ENCODE measurements around the gene SGCA. TPM values are rescaled to one million over a fixed set of nuclear protein-coding genes. Genes with fewer than 3 reads are reported as not detected.

The SGCA gene
- total and polyA plus RNA-seq, 2 of the 13 experiments (the other 11 are each of a cell fraction or from before 2014, with no cell fraction given) = not detected

GRCh38 chr17:50200457-50201275, 34.9 kb downstream of the SGCA start (continued):
- TF ChIP-seq ZNF343 (CRISPR knock-in tag; IDR thresholded peaks at IDR 0.05) = no peak; the same call in 1 of the 2 replicates
- TF ChIP-seq ZNF30 (CRISPR knock-in tag; IDR thresholded peaks at IDR 0.05) = no peak
- no peak for TF ChIP-seq FUBP1 (CRISPR knock-in tag; IDR thresholded peaks at IDR 0.05; ENCODE audit: borderline replicate concordance)
- TF ChIP-seq ZBTB44 (CRISPR knock-in tag; IDR thresholded peaks at IDR 0.05) = peak; percentile 12; the same call in 1 of the 2 replicates
- 0 out of 2 replicates have a peak, but pooled peaks have one; percentile 41 for TF ChIP-seq ISX (CRISPR knock-in tag; conservative IDR thresholded peaks at IDR 0.05)
- 0 out of 2 replicates have a peak, but pooled peaks have one; percentile 64 for TF ChIP-seq ZSCAN12 (CRISPR knock-in tag; IDR thresholded peaks at IDR 0.05)
- no peak for TF ChIP-seq ISL2 (CRISPR knock-in tag; IDR thresholded peaks at IDR 0.05)
- TF ChIP-seq ETS1 (CRISPR knock-in tag; IDR thresholded peaks at IDR 0.05) = no peak
- no peak for TF ChIP-seq GPN1 (CRISPR knock-in tag; IDR thresholded peaks at IDR 0.05; ENCODE audit: borderline replicate concordance)
- TF ChIP-seq CBX1 (IDR thresholded peaks at IDR 0.05; ENCODE audit: low read depth) = no peak
- TF ChIP-seq ZNF710 (CRISPR knock-in tag; IDR thresholded peaks at IDR 0.05; ENCODE audit: borderline replicate concordance) = peak; percentile 65; the same call in 1 of the 2 replicates
- TF ChIP-seq JUN (CRISPR knock-in tag; IDR thresholded peaks at IDR 0.05) = no peak
- no peak for TF ChIP-seq ATF4 (CRISPR knock-in tag; IDR thresholded peaks at IDR 0.05)
- peak; percentile 43 for TF ChIP-seq JARID2 (CRISPR knock-in tag; IDR thresholded peaks at IDR 0.05; ENCODE audit: insufficient replicate concordance)
- no peak for TF ChIP-seq ZNF367 (CRISPR knock-in tag; IDR thresholded peaks at IDR 0.05; ENCODE audit: borderline replicate concordance)
- TF ChIP-seq RAD21 (CRISPR knock-in tag; IDR thresholded peaks at IDR 0.05) = peak; percentile 100
- 0 out of 2 replicates have a peak, but pooled peaks have one; percentile 36 for TF ChIP-seq ZNF619 (CRISPR knock-in tag; IDR thresholded peaks at IDR 0.05)
- TF ChIP-seq ZNF207 (IDR thresholded peaks at IDR 0.05; ENCODE audit: borderline replicate concordance) = no peak
